Measurements from ENCODE around the gene HNRNPUL1.

The HNRNPUL1 gene

GRCh38 chr19:41322451-41322850 is 58.3 kb downstream of the HNRNPUL1 start:
- H3K36me3 ChIP-seq (ENCODE audit: insufficient read depth, low read length): peaks cover 8% of the 10 kb centered on the region; the same call in 1 of the 2 replicates
- H3K9ac ChIP-seq (ENCODE audit: insufficient read length): no peak overlapping the region
- no peak overlapping the region for H3K4me3 ChIP-seq

GRCh38 chr19:41323023-41323422 is 58.9 kb downstream of the HNRNPUL1 start:
- H3K9ac ChIP-seq (ENCODE audit: insufficient read length): peak overlapping the region; percentile 26
- peaks cover 10% of the 10 kb centered on the region; the same call in 1 of the 2 replicates for H3K36me3 ChIP-seq (ENCODE audit: insufficient read depth, low read length)
- no peak for TF ChIP-seq EZH2 (IDR thresholded peaks at IDR 0.05)
- H3K9me3 ChIP-seq (ENCODE audit: low read depth, low read length): no peaks in the 10 kb centered on the region
- DNase-seq (ENCODE audit: low read depth, low spot score): no peak
- H3K27ac ChIP-seq: peak overlapping the region; percentile 88
- H3K4me3 ChIP-seq: no peak overlapping the region

More at GRCh38 chr19:41322451-41322850, 58.3 kb downstream of the HNRNPUL1 start:
- TF ChIP-seq FOXP2 (optimal IDR thresholded peaks at IDR 0.05; ENCODE audit: control extremely low read depth, extremely low read length, insufficient read depth) (no peak), EZH2 (IDR thresholded peaks at IDR 0.05) (no peak), POLR2AphosphoS5 (IDR thresholded peaks at IDR 0.05; ENCODE audit: borderline replicate concordance, low read depth, low read length) (no peak)
- no peak for DNase-seq (ENCODE audit: low read depth, low spot score)
- Histone ChIP-seq H3K27ac (peak overlapping the region; percentile 57; the same call in 1 of the 2 replicates), H3K9me3 (ENCODE audit: low read depth, low read length) (no peaks in the 10 kb centered on the region)

GRCh38 chr19:41323430-41324125 is 59.4 kb downstream of the HNRNPUL1 start:
- Histone ChIP-seq H3K4me3 (no peak overlapping the region), H3K36me3 (ENCODE audit: insufficient read depth, low read length) (peaks cover 16% of the 10 kb centered on the region; the same call in 1 of the 2 replicates), H3K9ac (ENCODE audit: insufficient read length) (peak overlapping the region; percentile 26), H3K27ac (peak overlapping the region; percentile 88), H3K9me3 (ENCODE audit: low read depth, low read length) (no peaks in the 10 kb centered on the region)
- DNase-seq (ENCODE audit: low read depth, low spot score): no peak
- no peak for TF ChIP-seq FOXP2 (optimal IDR thresholded peaks at IDR 0.05; ENCODE audit: control extremely low read depth, extremely low read length, insufficient read depth)
- TF ChIP-seq POLR2AphosphoS5 (IDR thresholded peaks at IDR 0.05; ENCODE audit: borderline replicate concordance, low read depth, low read length): peak; percentile 50

GRCh38 chr19:41324231-41324702 is 60.1 kb downstream of the HNRNPUL1 start:
- DNase-seq (ENCODE audit: low read depth, low spot score): no peak
- no peaks in the 10 kb centered on the region for H3K9me3 ChIP-seq (ENCODE audit: low read depth, low read length)
- TF ChIP-seq POLR2AphosphoS5 (IDR thresholded peaks at IDR 0.05; ENCODE audit: borderline replicate concordance, low read depth, low read length) (no peak), EZH2 (IDR thresholded peaks at IDR 0.05) (no peak), FOXP2 (optimal IDR thresholded peaks at IDR 0.05; ENCODE audit: control extremely low read depth, extremely low read length, insufficient read depth) (no peak)
- peaks cover 14% of the 10 kb centered on the region; the same call in 1 of the 2 replicates for H3K36me3 ChIP-seq (ENCODE audit: insufficient read depth, low read length)
- H3K27ac ChIP-seq: peak overlapping the region; percentile 88
- no peak overlapping the region for H3K9ac ChIP-seq (ENCODE audit: insufficient read length)
- no peak overlapping the region for H3K4me3 ChIP-seq

GRCh38 chr19:41324921-41325639 is 60.9 kb downstream of the HNRNPUL1 start:
- H3K36me3 ChIP-seq (ENCODE audit: insufficient read depth, low read length): peaks cover 12% of the 10 kb centered on the region; the same call in 1 of the 2 replicates
- no peak overlapping the region for H3K4me3 ChIP-seq
- TF ChIP-seq POLR2AphosphoS5 (IDR thresholded peaks at IDR 0.05; ENCODE audit: borderline replicate concordance, low read depth, low read length) (peak; percentile 19; the same call in 1 of the 2 replicates), EZH2 (IDR thresholded peaks at IDR 0.05) (no peak)
- DNase-seq (ENCODE audit: low read depth, low spot score): no peak
- H3K9ac ChIP-seq (ENCODE audit: insufficient read length): no peak overlapping the region
- peak overlapping the region; percentile 88; the same call in 1 of the 2 replicates for H3K27ac ChIP-seq
- H3K9me3 ChIP-seq (ENCODE audit: low read depth, low read length): no peaks in the 10 kb centered on the region

- Histone ChIP-seq H3K4me3 (no peak overlapping the region), H3K27ac (no peak overlapping the region; the same call in 1 of the 2 replicates), H3K9me3 (ENCODE audit: low read depth, low read length) (no peaks in the 10 kb centered on the region), H3K9ac (ENCODE audit: insufficient read length) (no peak overlapping the region), H3K36me3 (ENCODE audit: insufficient read depth, low read length) (peaks cover 17% of the 10 kb centered on the region)
- DNase-seq (ENCODE audit: low read depth, low spot score): no peak
- TF ChIP-seq POLR2AphosphoS5 (IDR thresholded peaks at IDR 0.05; ENCODE audit: borderline replicate concordance, low read depth, low read length): no peak; the same call in 1 of the 2 replicates
- no peak for TF ChIP-seq EZH2 (IDR thresholded peaks at IDR 0.05)
- TF ChIP-seq FOXP2 (optimal IDR thresholded peaks at IDR 0.05; ENCODE audit: control extremely low read depth, extremely low read length, insufficient read depth): no peak
Observed at GRCh38 chr19:41325640-41325946, 61.4 kb downstream of the HNRNPUL1 start.

- Histone ChIP-seq H3K9ac (ENCODE audit: insufficient read length) (no peak overlapping the region), H3K36me3 (ENCODE audit: insufficient read depth, low read length) (peaks cover 19% of the 10 kb centered on the region)
Observed at GRCh38 chr19:41325947-41326706, 62.0 kb downstream of the HNRNPUL1 start.

GRCh38 chr19:41327076-41327575 is 63.0 kb downstream of the HNRNPUL1 start:
- H3K9me3 ChIP-seq (ENCODE audit: low read depth, low read length): no peaks in the 10 kb centered on the region
- H3K36me3 ChIP-seq (ENCODE audit: insufficient read depth, low read length): peaks cover 29% of the 10 kb centered on the region
- DNase-seq (ENCODE audit: low read depth, low spot score): no peak
- peak overlapping the region; percentile 54 for H3K27ac ChIP-seq
- no peak for TF ChIP-seq EZH2 (IDR thresholded peaks at IDR 0.05)
- no peak overlapping the region for H3K9ac ChIP-seq (ENCODE audit: insufficient read length)
- H3K4me3 ChIP-seq: no peak overlapping the region

More at GRCh38 chr19:41325947-41326706, 62.0 kb downstream of the HNRNPUL1 start:
- TF ChIP-seq POLR2AphosphoS5 (IDR thresholded peaks at IDR 0.05; ENCODE audit: borderline replicate concordance, low read depth, low read length) (peak; percentile 5; the same call in 1 of the 2 replicates), EZH2 (IDR thresholded peaks at IDR 0.05) (no peak)
- no peak overlapping the region; the same call in 1 of the 2 replicates for H3K27ac ChIP-seq
- no peak for DNase-seq (ENCODE audit: low read depth, low spot score)
- no peaks in the 10 kb centered on the region for H3K9me3 ChIP-seq (ENCODE audit: low read depth, low read length)
- H3K4me3 ChIP-seq: no peak overlapping the region
